DND-41 (cell line): ENCODE measurements around the gene USP36.

Experiments used
- CTCF ChIP-seq: IDR thresholded peaks from 2 replicates; pipeline ENCODE4 v1.5.1; 2012; ENCODE audit warnings: borderline replicate concordance, low read length, moderate library complexity, mild to moderate bottlenecking; ENCODE audit not compliant: poor library complexity, severe bottlenecking; ENCODE audit errors: extremely low read depth
- EZH2 ChIP-seq: IDR thresholded peaks from 3 replicates; pipeline ENCODE4 v1.6.1; 2012; ENCODE audit warnings: borderline replicate concordance, low read depth, mild to moderate bottlenecking, moderate library complexity, low read length, inconsistent platforms; ENCODE audit not compliant: severe bottlenecking

GRCh38 chr17:78787444-78787843 lies 53.2 kb downstream of the USP36 start:
- no peak for TF ChIP-seq CTCF
- TF ChIP-seq EZH2, result no peak
